Fibroblast of lung (primary cell): ENCODE data around the gene ALPG. TPM values are rescaled to one million over a fixed set of nuclear protein-coding genes. Genes with fewer than 3 reads are reported as not detected.

Experiments used
- DNase-seq, 2 donors: peaks; one replicate each; pipeline versions ENCODE4 v3.0.0 to v3.0.0-alpha.2; 2010; ENCODE audit warnings: low read depth in 2 of 2
- H2AFZ ChIP-seq: 2 replicates; pipeline ENCODE4 v1.5.1; 2012; ENCODE audit warnings: low read length, control low read depth, inconsistent platforms
- H3K27ac ChIP-seq: 2 replicates; pipeline ENCODE4 v1.5.1; 2011; ENCODE audit warnings: low read length, control low read depth; ENCODE audit not compliant: insufficient read depth
- H3K27me3 ChIP-seq: 2 replicates; pipeline ENCODE4 v1.5.1; 2011; ENCODE audit warnings: mild to moderate bottlenecking, low read length; ENCODE audit not compliant: control insufficient read depth, insufficient read depth
- H3K36me3 ChIP-seq: 2 replicates; pipeline ENCODE4 v1.5.1; 2011; ENCODE audit warnings: low read length; ENCODE audit not compliant: control insufficient read depth, insufficient read depth
- H3K4me1 ChIP-seq: 2 replicates; pipeline ENCODE4 v1.5.1; 2011; ENCODE audit warnings: low read length; ENCODE audit not compliant: control insufficient read depth, insufficient read depth; ENCODE audit errors: extremely low read depth
- H3K4me2 ChIP-seq: 2 replicates; pipeline ENCODE4 v1.5.1; 2011; ENCODE audit warnings: low read length, control low read depth; ENCODE audit not compliant: insufficient read depth; ENCODE audit errors: extremely low read depth
- H3K4me3 ChIP-seq, 4 experiments: fragments of 200-600 bp in 1 of 4; sonication (generic) in 1 of 4; replicated peaks in 1 of 4; 2 replicates each; pipeline ENCODE4 v1.5.1; 2011 to 2016; ENCODE audit warnings: low read length in 4 of 4, low read depth in 3 of 4, mild to moderate bottlenecking in 3 of 4, control low read depth in 2 of 4, inconsistent platforms in 1 of 4, mixed read lengths in 1 of 4; ENCODE audit not compliant: insufficient read depth in 1 of 4; ENCODE audit errors: control extremely low read depth in 1 of 4
- H3K79me2 ChIP-seq: 2 replicates; pipeline ENCODE4 v1.5.1; 2012; ENCODE audit warnings: mild to moderate bottlenecking, low read length, inconsistent platforms; ENCODE audit not compliant: control insufficient read depth, insufficient read depth
- H3K9ac ChIP-seq: 2 replicates; pipeline ENCODE4 v1.5.1; 2011; ENCODE audit warnings: mild to moderate bottlenecking, low read length, control low read depth; ENCODE audit not compliant: insufficient read depth
- H3K9me3 ChIP-seq: 2 replicates; pipeline ENCODE4 v1.5.1; 2012; ENCODE audit warnings: low read depth, low read length; ENCODE audit not compliant: control insufficient read depth, insufficient read depth
- H4K20me1 ChIP-seq: 2 replicates; pipeline ENCODE4 v1.5.1; 2011; ENCODE audit warnings: low read length; ENCODE audit not compliant: control insufficient read depth, insufficient read depth; ENCODE audit errors: extremely low read depth
- CTCF ChIP-seq, 2 donors: IDR thresholded peaks in 1 of 2; conservative IDR thresholded peaks in 1 of 2; 1 replicate in 1 of 2; 2 replicates in 1 of 2; pipeline ENCODE4 v1.5.1; 2011 to 2012; ENCODE audit warnings: low read length in 2 of 2, control low read depth in 1 of 2, inconsistent platforms in 1 of 2, low read depth in 1 of 2, mild to moderate bottlenecking in 1 of 2
- EZH2 ChIP-seq: IDR thresholded peaks from 2 replicates; pipeline ENCODE4 v1.5.1; 2012; ENCODE audit warnings: low read length, control low read depth, mild to moderate bottlenecking; ENCODE audit errors: missing control alignments
- polyA plus RNA-seq, 2 donors: library from polyadenylated mRNA; depleted of rRNA in 1 of 2; stranded (reverse) in 1 of 2; unstranded in 1 of 2; fragments of >200 nt; gene quantifications; 2 replicates each; pipeline ENCODE4 v1.2.1, GENCODE V29; 2011 to 2012; ENCODE audit warnings: missing spikeins in 1 of 2
- total RNA-seq: library from RNA; depleted of rRNA; stranded (reverse); fragments of >200 nt; gene quantifications from 2 replicates; pipeline ENCODE4 v1.2.1, GENCODE V29; 2014

ALPG gene
- total and polyA plus RNA-seq, 2 donors (not counting 1 experiment from before 2014, with no cell fraction given), result not detected

GRCh38 chr2:232459419-232460035 lies 52.9 kb downstream of the ALPG start:
- Histone ChIP-seq H3K27me3 (peaks cover 3% of the 10 kb centered on the region), H3K4me2 (no peak overlapping the region), H3K4me3 (no peak overlapping the region), H3K79me2 (no peaks in the 10 kb centered on the region), H3K9ac (no peak overlapping the region), H3K9me3 (no peaks in the 10 kb centered on the region), H3K27ac (no peak overlapping the region), H3K36me3 (no peaks in the 10 kb centered on the region), H3K4me1 (no peaks in the 10 kb centered on the region), H2AFZ (no peak overlapping the region), H4K20me1 (no peaks in the 10 kb centered on the region)
- DNase-seq, result no peak
- TF ChIP-seq CTCF (conservative IDR thresholded peaks at IDR 0.05 in 1 of 2, IDR thresholded peaks at IDR 0.05 in 1 of 2; ENCODE audit: low read depth in 1 of 2, low read length in 2 of 2) (no peak), EZH2 (no peak)

- DNase-seq, result no peak
- Histone ChIP-seq H3K9me3 (no peaks in the 10 kb centered on the region), H3K27me3 (peaks cover 3% of the 10 kb centered on the region), H3K9ac (no peak overlapping the region), H3K27ac (no peak overlapping the region), H3K79me2 (no peaks in the 10 kb centered on the region), H3K4me1 (no peaks in the 10 kb centered on the region), H3K4me2 (no peak overlapping the region), H3K4me3 (no peak overlapping the region), H3K36me3 (no peaks in the 10 kb centered on the region), H4K20me1 (no peaks in the 10 kb centered on the region), H2AFZ (no peak overlapping the region)
- TF ChIP-seq CTCF (conservative IDR thresholded peaks at IDR 0.05 in 1 of 2, IDR thresholded peaks at IDR 0.05 in 1 of 2; ENCODE audit: low read depth in 1 of 2, low read length in 2 of 2) (no peak), EZH2 (no peak)
Observed at GRCh38 chr2:232460171-232460570, 53.5 kb downstream of the ALPG start.

Other genes starting within 250 kb of the ALPG start
- gene ALPP, start 28.1 kb upstream of the ALPG start, total RNA-seq, result not detected in 2 replicates
- gene ALPP, start 28.1 kb upstream of the ALPG start, polyA plus RNA-seq, result not detected in 2 replicates
- not detected in 2 replicates for gene ALPI, start 49.3 kb downstream of the ALPG start, total RNA-seq
- gene ALPI, start 49.3 kb downstream of the ALPG start, polyA plus RNA-seq, result not detected in 2 replicates
- not detected in 2 replicates for gene ECEL1, start 81.0 kb downstream of the ALPG start, total RNA-seq
- not detected in 2 replicates for gene ECEL1, start 81.0 kb downstream of the ALPG start, polyA plus RNA-seq
- gene PRSS56, start 113.5 kb downstream of the ALPG start, total RNA-seq, result not detected in 2 replicates
- not detected in 2 replicates for gene PRSS56, start 113.5 kb downstream of the ALPG start, polyA plus RNA-seq
- not detected in 2 replicates for gene CHRND, start 119.3 kb downstream of the ALPG start, total RNA-seq
- not detected in 2 replicates for gene CHRND, start 119.3 kb downstream of the ALPG start, polyA plus RNA-seq
- not detected in 2 replicates for gene CHRNG, start 132.8 kb downstream of the ALPG start, total RNA-seq
- gene CHRNG, start 132.8 kb downstream of the ALPG start, polyA plus RNA-seq, result not detected in 2 replicates
- gene TIGD1, start 143.7 kb downstream of the ALPG start, total RNA-seq, result 2.1 and 4.0 TPM in 2 replicates
- gene TIGD1, start 143.7 kb downstream of the ALPG start, polyA plus RNA-seq, result 2.5 and 3.0 TPM in 2 replicates
- 94.5 and 101 TPM in 2 replicates for gene EIF4E2, start 143.8 kb downstream of the ALPG start, total RNA-seq
- gene EIF4E2, start 143.8 kb downstream of the ALPG start, polyA plus RNA-seq, result 75.3 and 77.6 TPM in 2 replicates
- gene EFHD1, start 226.8 kb downstream of the ALPG start, total RNA-seq, result not detected in 2 replicates
- 0.09 and 0.83 TPM in 2 replicates for gene EFHD1, start 226.8 kb downstream of the ALPG start, polyA plus RNA-seq